CD4-positive, alpha-beta memory T cell (primary cell): Measurements from ENCODE around the gene CLCN2. TPM values are rescaled to one million over a fixed set of nuclear protein-coding genes. Genes with fewer than 3 reads are reported as not detected.

Source experiments
- CTCF ChIA-PET: fragments of 350-600 bp; sonication (Branson Sonifier 250); formaldehyde crosslinking; loops from one replicate; lab custom pipeline; 2021; ENCODE audit warnings: inconsistent platforms; ENCODE audit not compliant: partially characterized antibody; lab: Charles Lee
- POLR2A ChIA-PET: fragments of 350-600 bp; sonication (Branson Sonifier 250); formaldehyde crosslinking; loops from one replicate; lab custom pipeline; 2021; ENCODE audit not compliant: partially characterized antibody; lab: Charles Lee
- DNase-seq, 5 donors: peaks; one replicate each; pipeline versions ENCODE4 v3.0.0 to v3.0.0-alpha.2; 2020 to 2022; ENCODE audit warnings: mixed read lengths in 1 of 5
- H3K27ac ChIP-seq: one replicate; pipeline ENCODE4 v1.7.0; 2013; ENCODE audit warnings: low read depth, low read length
- H3K27me3 ChIP-seq: 2 replicates; pipeline ENCODE4 v1.7.0; 2013; ENCODE audit warnings: mild to moderate bottlenecking, low read length, moderate library complexity; ENCODE audit not compliant: insufficient read depth
- H3K36me3 ChIP-seq: 2 replicates; pipeline ENCODE4 v1.7.0; 2013; ENCODE audit warnings: mild to moderate bottlenecking, low read length, moderate library complexity; ENCODE audit not compliant: insufficient read depth
- H3K4me1 ChIP-seq: 2 replicates; pipeline ENCODE4 v1.7.0; 2013; ENCODE audit warnings: mild to moderate bottlenecking, low read length, moderate library complexity; ENCODE audit not compliant: insufficient read depth
- H3K4me3 ChIP-seq, 2 donors: one replicate each; pipeline ENCODE4 v1.7.0; 2013; ENCODE audit warnings: low read length in 2 of 2, mild to moderate bottlenecking in 1 of 2
- H3K9me3 ChIP-seq, 2 donors: one replicate each; pipeline ENCODE4 v1.7.0; 2013; ENCODE audit warnings: low read length in 2 of 2, control low read depth in 1 of 2; ENCODE audit not compliant: control insufficient read depth in 1 of 2
- H3K27ac Mint-ChIP-seq, 7 donors: one replicate each; pipeline ENCODE4 v1.8.0; 2020 to 2021; ENCODE audit warnings: mixed read lengths in 7 of 7, mild to moderate bottlenecking in 6 of 7, inconsistent platforms in 3 of 7, moderate library complexity in 3 of 7
- H3K27me3 Mint-ChIP-seq, 2 donors: one replicate each; pipeline ENCODE4 v1.8.0; 2020 to 2021; ENCODE audit warnings: mixed read lengths in 2 of 2
- H3K36me3 Mint-ChIP-seq, 2 donors: one replicate each; pipeline ENCODE4 v1.8.0; 2020 to 2021; ENCODE audit warnings: mixed read lengths in 2 of 2, inconsistent platforms in 1 of 2, mild to moderate bottlenecking in 1 of 2
- H3K4me1 Mint-ChIP-seq, 4 donors: one replicate each; pipeline ENCODE4 v1.8.0; 2020 to 2021; ENCODE audit warnings: mixed read lengths in 4 of 4, mild to moderate bottlenecking in 1 of 4
- H3K4me3 Mint-ChIP-seq, 8 donors: one replicate each; pipeline ENCODE4 v1.8.0; 2020 to 2021; ENCODE audit warnings: mixed read lengths in 8 of 8, mild to moderate bottlenecking in 7 of 8, moderate library complexity in 6 of 8, inconsistent platforms in 3 of 8
- H3K9me3 Mint-ChIP-seq, 8 donors: one replicate each; pipeline ENCODE4 v1.8.0; 2020 to 2021; ENCODE audit warnings: mixed read lengths in 8 of 8, mild to moderate bottlenecking in 5 of 8, inconsistent platforms in 3 of 8, moderate library complexity in 1 of 8
- intact Hi-C: fragments of 100-400 bp; cut with micrococcal nuclease; formaldehyde crosslinking; loops from one replicate; pipeline ENCODE4 v1.15.1; 2023
- polyA plus RNA-seq, 2 donors: library from polyadenylated mRNA; unstranded; fragments of 300-500 nt; fragmentation: Illumina TruSeq; gene quantifications; one replicate each; pipeline ENCODE4 v1.2.3, GENCODE V29; 2021
- total RNA-seq, 2 experiments: library from RNA; stranded (reverse); gene quantifications; one replicate each; pipeline ENCODE4 v1.2.3, GENCODE V29; 2021

Gene CLCN2
- 1 to 10 TPM; 3.8 to 5.4 TPM for total RNA-seq
- polyA plus RNA-seq = under 1 TPM; 0.24 to 0.29 TPM

- ChIA-PET CTCF (interaction anchor here (1.2 to 5.6 kb wide), 6 partner anchors 9 to 200 kb away, joined by 3 to 29 read pairs (median 4); partner anchors contain the start of genes EEF1AKMT4 and EPHB3), POLR2A (interaction anchor here (0.5 to 2.3 kb wide), 13 partner anchors 13 to 226 kb away, joined by 3 to 10 read pairs (median 4); partner anchors contain the start of genes ABCF3, AP2M1, EEF1AKMT4 and EIF2B5)
- peak within 1 kb of the TSS; percentile 77 to 99 (median 94) for H3K27ac Mint-ChIP-seq
- peak within 1 kb of the TSS; percentile 90 to 99 (median 96) for H3K4me3 Mint-ChIP-seq
- no peaks in the 10 kb centered on the region for H3K27me3 Mint-ChIP-seq
- peak within 1 kb of the TSS; percentile 81 to 92 for H3K4me3 ChIP-seq
- peak within 1 kb of the TSS; percentile 75 for H3K27ac ChIP-seq
- H3K9me3 ChIP-seq = no peaks in the 10 kb centered on the region
- intact Hi-C loops = loop anchor here (5.0 kb wide), 3 partner anchors 56 to 451 kb away; partner anchors contain the start of genes ABCF3 and VPS8
- H3K27me3 ChIP-seq = no peaks in the 10 kb centered on the region
- peaks cover 14 to 39% (median 24%) of the 10 kb centered on the region in 4 donors for H3K4me1 Mint-ChIP-seq
- H3K36me3 ChIP-seq = peaks cover 4% of the 10 kb centered on the region
- H3K36me3 Mint-ChIP-seq = peaks cover 6 to 23% of the 10 kb centered on the region in 2 donors
- H3K9me3 Mint-ChIP-seq = peaks cover 0 to 2% (median 0%) of the 10 kb centered on the region in 8 donors
- peaks cover 22% of the 10 kb centered on the region for H3K4me1 ChIP-seq
- peak in 3 of 5 donors; percentile 36 to 55 (median 43) for DNase-seq
These were observed at the start of gene CLCN2, which contains the start of gene POLR2H for GRCh38 chr3:184361532-184361931. Gene CLCN2, minus strand, starts transcription at chr3:184361605. Its CDS starts 126 bp downstream, at chr3:184361479. Gene POLR2H, plus strand, starts transcription at chr3:184361710. Its CDS starts 1,783 bp downstream, at chr3:184363493.

GRCh38 chr3:184409946-184410500 lies 48.6 kb upstream of the CLCN2 start:
- intact Hi-C loops = no loop called here
- Histone ChIP-seq H3K36me3 (no peaks in the 10 kb centered on the region), H3K9me3 (no peaks in the 10 kb centered on the region), H3K4me3 (no peak overlapping the region), H3K27me3 (no peaks in the 10 kb centered on the region), H3K27ac (no peak overlapping the region), H3K4me1 (no peaks in the 10 kb centered on the region)
- no peaks in the 10 kb centered on the region for H3K36me3 Mint-ChIP-seq
- peak overlapping the region in 1 of 7 donors; percentile 21 for H3K27ac Mint-ChIP-seq
- no peak for DNase-seq
- peaks cover 0 to 10% of the 10 kb centered on the region in 2 donors for H3K27me3 Mint-ChIP-seq
- H3K9me3 Mint-ChIP-seq = no peaks in the 10 kb centered on the region
- ChIA-PET POLR2A (no interaction called here), CTCF (no interaction called here)
- peaks cover 0 to 4% (median 0%) of the 10 kb centered on the region in 4 donors for H3K4me1 Mint-ChIP-seq
- no peak overlapping the region for H3K4me3 Mint-ChIP-seq

- no peak for DNase-seq
- POLR2A ChIA-PET = no interaction called here
- H3K27me3 Mint-ChIP-seq = peaks cover 0 to 10% of the 10 kb centered on the region in 2 donors
These were observed 48.0 kb upstream of the CLCN2 start for GRCh38 chr3:184409331-184409926.

GRCh38 chr3:184405075-184406030 lies 43.9 kb upstream of the CLCN2 start:
- POLR2A ChIA-PET = no interaction called here
- intact Hi-C loops = no loop called here
- H3K27ac ChIP-seq = no peak overlapping the region
- H3K4me3 ChIP-seq = no peak overlapping the region
- no peaks in the 10 kb centered on the region for H3K4me1 ChIP-seq
- no peaks in the 10 kb centered on the region for H3K27me3 ChIP-seq
- Mint-ChIP-seq H3K4me1 (peaks cover 0 to 4% (median 0%) of the 10 kb centered on the region in 4 donors), H3K4me3 (no peak overlapping the region), H3K9me3 (no peaks in the 10 kb centered on the region), H3K27me3 (peaks cover 16 to 17% of the 10 kb centered on the region in 2 donors), H3K36me3 (no peaks in the 10 kb centered on the region), H3K27ac (no peak overlapping the region)
- CTCF ChIA-PET = no interaction called here
- H3K36me3 ChIP-seq = no peaks in the 10 kb centered on the region
- DNase-seq = no peak
- no peaks in the 10 kb centered on the region for H3K9me3 ChIP-seq

More at GRCh38 chr3:184409331-184409926, 48.0 kb upstream of the CLCN2 start:
- intact Hi-C loops = no loop called here
- Histone ChIP-seq H3K27ac (no peak overlapping the region), H3K4me1 (no peaks in the 10 kb centered on the region), H3K27me3 (no peaks in the 10 kb centered on the region), H3K4me3 (no peak overlapping the region), H3K9me3 (no peaks in the 10 kb centered on the region), H3K36me3 (no peaks in the 10 kb centered on the region)
- H3K4me1 Mint-ChIP-seq = peaks cover 0 to 4% (median 0%) of the 10 kb centered on the region in 4 donors
- H3K36me3 Mint-ChIP-seq = no peaks in the 10 kb centered on the region
- H3K27ac Mint-ChIP-seq = peak overlapping the region in 1 of 7 donors; percentile 25
- no peak overlapping the region for H3K4me3 Mint-ChIP-seq
- CTCF ChIA-PET = no interaction called here
- H3K9me3 Mint-ChIP-seq = no peaks in the 10 kb centered on the region

- Histone ChIP-seq H3K27ac (no peak overlapping the region), H3K36me3 (no peaks in the 10 kb centered on the region), H3K4me1 (no peaks in the 10 kb centered on the region), H3K9me3 (no peaks in the 10 kb centered on the region), H3K27me3 (no peaks in the 10 kb centered on the region), H3K4me3 (no peak overlapping the region)
- CTCF ChIA-PET = no interaction called here
- Mint-ChIP-seq H3K36me3 (no peaks in the 10 kb centered on the region), H3K4me3 (no peak overlapping the region), H3K9me3 (peaks cover 0 to 2% (median 0%) of the 10 kb centered on the region in 8 donors), H3K27ac (no peak overlapping the region), H3K27me3 (peaks cover 19 to 26% of the 10 kb centered on the region in 2 donors), H3K4me1 (no peaks in the 10 kb centered on the region)
- intact Hi-C loops = no loop called here
- POLR2A ChIA-PET = interaction anchor here (0.7 kb wide), 1 partner anchor 332 kb away, joined by 3 read pairs; no protein-coding TSS in a partner anchor
- no peak for DNase-seq
These were observed 38.0 kb upstream of the CLCN2 start for GRCh38 chr3:184399410-184399809.

- H3K27ac ChIP-seq = no peak overlapping the region
- DNase-seq = no peak
- no peak overlapping the region for H3K4me3 ChIP-seq
- Mint-ChIP-seq H3K4me3 (no peak overlapping the region), H3K9me3 (peaks cover 0 to 4% (median 0%) of the 10 kb centered on the region in 8 donors), H3K27ac (no peak overlapping the region), H3K27me3 (peaks cover 4 to 21% of the 10 kb centered on the region in 2 donors), H3K4me1 (no peaks in the 10 kb centered on the region), H3K36me3 (no peaks in the 10 kb centered on the region)
- H3K4me1 ChIP-seq = no peaks in the 10 kb centered on the region
- POLR2A ChIA-PET = no interaction called here
- intact Hi-C loops = no loop called here
- no peaks in the 10 kb centered on the region for H3K27me3 ChIP-seq
- H3K36me3 ChIP-seq = no peaks in the 10 kb centered on the region
- CTCF ChIA-PET = interaction anchor here (0.7 kb wide), 1 partner anchor 23 kb away, joined by 3 read pairs; no protein-coding TSS in a partner anchor
- no peaks in the 10 kb centered on the region for H3K9me3 ChIP-seq
These were observed 33.9 kb upstream of the CLCN2 start for GRCh38 chr3:184395320-184395660.
